Endothelial cell of umbilical vein (primary cell): Measurements from ENCODE around the gene DENND4B. TPM values are rescaled to one million over a fixed set of nuclear protein-coding genes. Genes with fewer than 3 reads are reported as not detected.

Experiments
- BruUV-seq: library from RNA; stranded (reverse); fragments of 400-500 nt; replicated peaks from 2 replicates; lab custom pipeline; 2021; lab: Mats Ljungman, UMichigan
- CTCF ChIA-PET: fragments of 300-600, 350-600 bp; sonication (Branson Sonifier 250); formaldehyde crosslinking; loops from one replicate; lab custom pipeline; 2021; ENCODE audit warnings: antibody characterized with exemption, inconsistent platforms; lab: Charles Lee
- POLR2A ChIA-PET: fragments of 300-600, 350-600 bp; sonication (Branson Sonifier 250); formaldehyde crosslinking; loops from one replicate; lab custom pipeline; 2021; ENCODE audit warnings: antibody characterized with exemption, inconsistent platforms; lab: Charles Lee
- DNase-seq: peaks from one replicate; pipeline ENCODE4 v3.0.0-alpha.2; 2011; ENCODE audit warnings: low read depth, low spot score
- FAIRE-seq: peaks from 2 replicates; lab custom pipeline; 2011; peaks lifted over from hg19 to GRCh38; lab: Jason Lieb, UNC
- H2AFZ ChIP-seq: 2 replicates; pipeline ENCODE4 v1.6.0; 2012; ENCODE audit warnings: low read depth, low read length, control low read depth, inconsistent platforms
- H3K27ac ChIP-seq: 2 replicates; pipeline ENCODE4 v1.5.1; 2011; ENCODE audit warnings: low read depth, mild to moderate bottlenecking, control low read depth, low read length, moderate library complexity; ENCODE audit not compliant: insufficient read depth
- H3K27me3 ChIP-seq, 2 experiments: 2 replicates each; pipeline versions ENCODE4 v1.6.0 to v1.6.1; 2011; ENCODE audit warnings: low read length in 2 of 2, mixed read lengths in 1 of 2; ENCODE audit not compliant: control insufficient read depth in 2 of 2, insufficient read depth in 2 of 2
- H3K36me3 ChIP-seq, 2 experiments: 2 replicates in 1 of 2; 3 replicates in 1 of 2; pipeline ENCODE4 v1.5.1; 2011; ENCODE audit warnings: low read length in 2 of 2, mild to moderate bottlenecking in 1 of 2, moderate library complexity in 1 of 2; ENCODE audit not compliant: control insufficient read depth in 2 of 2, insufficient read depth in 2 of 2; ENCODE audit errors: extremely low read depth in 1 of 2
- H3K4me1 ChIP-seq: 3 replicates; pipeline ENCODE4 v1.5.1; 2011; ENCODE audit warnings: mild to moderate bottlenecking, low read length; ENCODE audit not compliant: control insufficient read depth, insufficient read depth; ENCODE audit errors: extremely low read depth
- H3K4me2 ChIP-seq: 2 replicates; pipeline ENCODE4 v1.6.1; 2011; ENCODE audit warnings: low read length, control low read depth, mixed read lengths; ENCODE audit not compliant: insufficient read depth
- H3K4me3 ChIP-seq, 3 experiments: fragments of 200-600 bp in 1 of 3; sonication (generic), shearing (Covaris generic) in 1 of 3; replicated peaks in 1 of 3; 2 replicates each; pipeline ENCODE4 v1.5.1; 2011 to 2016; ENCODE audit warnings: control low read depth in 3 of 3, low read length in 3 of 3, mild to moderate bottlenecking in 2 of 3, inconsistent platforms in 1 of 3, low read depth in 1 of 3, moderate library complexity in 1 of 3; ENCODE audit not compliant: insufficient read depth in 1 of 3
- H3K79me2 ChIP-seq: 2 replicates; pipeline ENCODE4 v1.6.0; 2012; ENCODE audit warnings: low read length, inconsistent platforms; ENCODE audit not compliant: control insufficient read depth, insufficient read depth
- H3K9ac ChIP-seq: replicated peaks from 2 replicates; pipeline ENCODE3; 2011; ENCODE audit warnings: low read length, control low read depth; ENCODE audit not compliant: insufficient read depth; ENCODE audit errors: extremely low read depth
- H3K9me1 ChIP-seq: replicated peaks from 3 replicates; pipeline ENCODE4 v1.6.0; 2011; ENCODE audit warnings: mild to moderate bottlenecking, low read length; ENCODE audit not compliant: control insufficient read depth, insufficient read depth; ENCODE audit errors: extremely low read depth
- H3K9me3 ChIP-seq: replicated peaks from 2 replicates; pipeline ENCODE4 v1.5.1; 2012; ENCODE audit warnings: low read length, inconsistent platforms; ENCODE audit not compliant: control insufficient read depth, insufficient read depth
- H4K20me1 ChIP-seq: replicated peaks from 2 replicates; pipeline ENCODE3; 2011; ENCODE audit warnings: mild to moderate bottlenecking, low read length; ENCODE audit not compliant: control insufficient read depth, insufficient read depth; ENCODE audit errors: extremely low read depth
- CTCF ChIP-seq, 2 donors: IDR thresholded peaks; 1 replicate in 1 of 2; 2 replicates in 1 of 2; pipeline ENCODE4 v1.5.1; 2011; ENCODE audit warnings: low read length in 2 of 2, mild to moderate bottlenecking in 2 of 2, moderate library complexity in 2 of 2, control low read depth in 1 of 2, inconsistent platforms in 1 of 2, low read depth in 1 of 2; ENCODE audit not compliant: insufficient read depth in 1 of 2; ENCODE audit errors: extremely low read depth in 1 of 2
- EZH2 ChIP-seq: IDR thresholded peaks from 2 replicates; pipeline ENCODE4 v1.6.1; 2012; ENCODE audit warnings: borderline replicate concordance, low read depth, mild to moderate bottlenecking, moderate library complexity, low read length, inconsistent platforms; ENCODE audit not compliant: severe bottlenecking
- FOS ChIP-seq: IDR thresholded peaks from 2 replicates; pipeline ENCODE4 v1.6.1; 2011; ENCODE audit warnings: mild to moderate bottlenecking, low read length, moderate library complexity, borderline replicate concordance; ENCODE audit not compliant: insufficient read depth
- GATA2 ChIP-seq: IDR thresholded peaks from 2 replicates; pipeline ENCODE4 v1.7.0; 2011; ENCODE audit warnings: low read depth, mild to moderate bottlenecking, moderate library complexity, mixed read lengths, low read length; ENCODE audit not compliant: insufficient read length, insufficient read depth
- JUN ChIP-seq: IDR thresholded peaks from 2 replicates; pipeline ENCODE4 v1.6.1; 2011; ENCODE audit warnings: borderline replicate concordance, low read depth; ENCODE audit not compliant: insufficient read length, insufficient read depth
- MAX ChIP-seq: IDR thresholded peaks from 2 replicates; pipeline ENCODE4 v1.6.1; 2011; ENCODE audit not compliant: insufficient read depth, insufficient read length
- MYC ChIP-seq: IDR thresholded peaks from one replicate; pipeline ENCODE4 v1.6.1; 2011; ENCODE audit warnings: mild to moderate bottlenecking, low read depth, low read length
- POLR2A ChIP-seq: IDR thresholded peaks from 2 replicates; pipeline ENCODE4 v1.6.1; 2012; ENCODE audit warnings: low read depth, mild to moderate bottlenecking, control low read depth, low read length
- POLR2AphosphoS5 ChIP-seq: IDR thresholded peaks from 2 replicates; pipeline ENCODE4 v1.6.1; 2012; ENCODE audit warnings: low read depth, mild to moderate bottlenecking, control low read depth, low read length, moderate library complexity; ENCODE audit not compliant: insufficient read depth
- dilution Hi-C: fragments of 300-500 bp; cut with MboI; formaldehyde crosslinking; loops from one replicate; pipeline ENCODE4 v1.15.0; 2019; ENCODE audit warnings: low sequenced_read_pairs; ENCODE audit not compliant: extremely low pct_ligation_motif_present
- intact Hi-C: fragments of 100-400 bp; cut with micrococcal nuclease; formaldehyde crosslinking; loops from one replicate; pipeline ENCODE4 v1.10.0; 2022
- polyA plus RNA-seq, 4 experiments: library from polyadenylated mRNA; depleted of rRNA in 3 of 4; stranded (reverse) in 3 of 4; unstranded in 1 of 4; fragments of >200 nt; gene quantifications; 2 replicates each; pipeline versions ENCODE4 v1.2.1 to v1.2.3, GENCODE V29; 2011 to 2012; ENCODE audit warnings: missing spikeins in 1 of 4
- total RNA-seq: library from RNA; stranded (reverse); gene quantifications from 2 replicates; pipeline ENCODE4 v1.2.3, GENCODE V29; 2021

DENND4B gene
- total and polyA plus RNA-seq, 2 donors (not counting 3 experiments of a cell fraction or from before 2014, with no cell fraction given): 35.6 to 57.8 TPM

- no peaks in the 10 kb centered on the region for H3K9me1 ChIP-seq
- no peak overlapping the region for H3K27ac ChIP-seq
- intact Hi-C loops (no loop called here), dilution Hi-C loops (no loop called here)
- no peaks in the 10 kb centered on the region for H3K36me3 ChIP-seq
- CTCF ChIA-PET: no interaction called here
- no peak overlapping the region for H3K4me3 ChIP-seq
- H3K79me2 ChIP-seq: peaks cover 54% of the 10 kb centered on the region
- no peaks in the 10 kb centered on the region for H3K9me3 ChIP-seq
- POLR2A ChIA-PET: no interaction called here
- H2AFZ ChIP-seq: no peak overlapping the region
- no peak for DNase-seq
- no TSS peak for BruUV-seq
- TF ChIP-seq EZH2: no peak
- no peak for TF ChIP-seq JUN
- TF ChIP-seq POLR2AphosphoS5: no peak
- no peak for TF ChIP-seq MAX
- H3K4me2 ChIP-seq: no peak overlapping the region
- no peak overlapping the region for H3K9ac ChIP-seq
- no peak for FAIRE-seq
- H3K27me3 ChIP-seq: no peaks in the 10 kb centered on the region
- H3K4me1 ChIP-seq: peaks cover 17% of the 10 kb centered on the region
- H4K20me1 ChIP-seq: peaks cover 3% of the 10 kb centered on the region
Observed at GRCh38 chr1:153886127-153886526, 60.4 kb downstream of the DENND4B start.

GRCh38 chr1:153883223-153883622 is 63.3 kb downstream of the DENND4B start:
- H3K27ac ChIP-seq: no peak overlapping the region
- no peak overlapping the region for H3K9ac ChIP-seq
- FAIRE-seq (no peak), DNase-seq (no peak)
- peaks cover 3% of the 10 kb centered on the region for H4K20me1 ChIP-seq
- peaks cover 64% of the 10 kb centered on the region for H3K79me2 ChIP-seq
- H3K36me3 ChIP-seq: no peaks in the 10 kb centered on the region
- TF ChIP-seq JUN (no peak), FOS (no peak), POLR2A (no peak), MYC (no peak), MAX (no peak), GATA2 (no peak), CTCF (IDR thresholded peaks at IDR 0.05; ENCODE audit: extremely low read depth in 1 of 2, insufficient read depth in 1 of 2, low read depth in 1 of 2, low read length in 2 of 2) (no peak), EZH2 (no peak), POLR2AphosphoS5 (no peak)
- intact Hi-C loops (loop anchor here (5.0 kb wide), 1 partner anchor 79 kb away; the partner anchor contains the start of gene SLC39A1), dilution Hi-C loops (no loop called here)
- H3K9me3 ChIP-seq: no peaks in the 10 kb centered on the region
- no peak overlapping the region for H3K4me3 ChIP-seq
- H3K27me3 ChIP-seq: no peaks in the 10 kb centered on the region
- BruUV-seq: no TSS peak
- no peak overlapping the region for H3K4me2 ChIP-seq
- no peak overlapping the region for H2AFZ ChIP-seq
- ChIA-PET POLR2A (no interaction called here), CTCF (interaction anchor here (0.6 to 1.1 kb wide), 7 partner anchors 13 to 403 kb away, joined by 3 to 5 read pairs (median 3); no protein-coding TSS in a partner anchor)
- H3K4me1 ChIP-seq: peaks cover 23% of the 10 kb centered on the region
- H3K9me1 ChIP-seq: no peaks in the 10 kb centered on the region
